K562 (cell line): ENCODE data around the gene GAPDHS.

Experiments used
- KDM1A ChIP-seq, 2 experiments: fragments of 450-650 bp; IDR thresholded peaks; 2 replicates each; pipeline ENCODE4 v1.6.1; 2016; ENCODE audit warnings: mild to moderate bottlenecking in 2 of 2
- MBD2 ChIP-seq: sonication (generic); IDR thresholded peaks from 2 replicates; pipeline ENCODE4 v1.6.1; 2016; ENCODE audit warnings: low read depth, borderline replicate concordance
- MTA1 ChIP-seq: fragments of 450-650 bp; IDR thresholded peaks from 2 replicates; pipeline ENCODE4 v1.6.1; 2017; ENCODE audit warnings: borderline replicate concordance
- POLR2A ChIP-seq: fragments of 450-650 bp; conservative IDR thresholded peaks from 2 replicates; pipeline ENCODE4 v1.6.1; 2016
- SMARCE1 ChIP-seq: fragments of 450-650 bp; IDR thresholded peaks from 2 replicates; pipeline ENCODE4 v1.7.1; 2016; ENCODE audit warnings: mild to moderate bottlenecking
- ZNF12 ChIP-seq: sonication (generic); formaldehyde crosslinking; IDR thresholded peaks from 2 replicates; pipeline ENCODE4 v1.4.0; 2020; ENCODE audit warnings: mild to moderate bottlenecking, missing genetic modification reagents
- ZNF445 ChIP-seq: fragments of 250-450 bp; sonication (Bioruptor Pico); IDR thresholded peaks from 2 replicates; pipeline ENCODE4 v1.4.0; 2020; ENCODE audit warnings: low read depth, mild to moderate bottlenecking, moderate library complexity
- TF ChIP-seq, protein P1 (sequence below): sonication (generic); formaldehyde crosslinking; IDR thresholded peaks from 2 replicates; pipeline ENCODE4 v1.9.0; 2022; ENCODE audit warnings: mild to moderate bottlenecking, missing genetic modification reagents
- TF ChIP-seq, protein P2 (sequence below), 2 experiments: fragments of 450-650 bp; formaldehyde crosslinking in 1 of 2; IDR thresholded peaks; 2 replicates each; pipeline versions ENCODE4 v1.4.0 to v1.6.1; 2014 to 2020; ENCODE audit warnings: mild to moderate bottlenecking in 2 of 2, borderline replicate concordance in 1 of 2, low read depth in 1 of 2
- TF ChIP-seq, protein P3 (sequence below): fragments of 450-650 bp; IDR thresholded peaks from 2 replicates; pipeline ENCODE4 v1.6.1; 2016; ENCODE audit warnings: low read depth, mild to moderate bottlenecking, moderate library complexity
- TF ChIP-seq, protein P4 (sequence below), 3 experiments: IDR thresholded peaks in 2 of 3; conservative IDR thresholded peaks in 1 of 3; 2 replicates each; pipeline ENCODE4 v1.5.1; 2011 to 2012; ENCODE audit warnings: low read length in 3 of 3, mild to moderate bottlenecking in 3 of 3, control low read depth in 2 of 3, improper control_type of control experiment in 1 of 3, inconsistent platforms in 1 of 3, low read depth in 1 of 3, mixed read lengths in 1 of 3, moderate library complexity in 1 of 3; ENCODE audit not compliant: insufficient read depth in 2 of 3

DNA sequence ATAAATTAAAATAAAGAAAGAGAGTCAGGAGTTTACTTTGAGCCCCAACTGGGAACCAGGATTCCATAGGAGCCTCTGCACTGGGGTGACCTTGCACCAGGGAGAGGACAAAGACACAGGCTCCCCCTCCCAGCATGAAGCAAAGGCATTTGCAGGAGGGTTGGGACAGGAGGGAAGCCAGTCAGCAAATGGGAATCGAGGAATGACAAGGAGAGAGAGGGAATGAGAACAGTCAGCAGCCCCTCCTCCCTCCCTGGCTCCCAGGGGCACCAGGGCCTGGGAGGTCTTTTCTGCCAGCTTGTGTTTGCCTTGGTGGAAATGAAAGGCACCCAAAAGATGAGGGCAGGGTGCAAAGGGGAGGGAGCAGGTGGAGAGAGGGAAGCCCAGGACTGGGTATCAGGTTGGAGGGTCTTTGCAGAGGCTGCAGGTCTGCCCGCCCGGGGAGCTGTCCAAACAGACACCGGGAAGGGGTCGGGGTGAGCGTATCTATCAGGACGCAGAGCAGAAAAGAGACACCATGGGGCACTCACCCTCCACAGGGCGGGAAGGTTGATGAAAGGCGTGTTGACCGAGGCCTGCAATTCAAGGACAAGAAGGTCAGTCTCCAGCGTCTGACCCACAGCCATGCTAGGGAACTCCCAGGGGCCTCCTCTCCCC lies 8.9 kb upstream of the GAPDHS start:
- TF ChIP-seq, protein P1, sequence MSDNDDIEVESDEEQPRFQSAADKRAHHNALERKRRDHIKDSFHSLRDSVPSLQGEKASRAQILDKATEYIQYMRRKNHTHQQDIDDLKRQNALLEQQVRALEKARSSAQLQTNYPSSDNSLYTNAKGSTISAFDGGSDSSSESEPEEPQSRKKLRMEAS (CRISPR knock-in tag) = no peak
- TF ChIP-seq, protein P2, sequence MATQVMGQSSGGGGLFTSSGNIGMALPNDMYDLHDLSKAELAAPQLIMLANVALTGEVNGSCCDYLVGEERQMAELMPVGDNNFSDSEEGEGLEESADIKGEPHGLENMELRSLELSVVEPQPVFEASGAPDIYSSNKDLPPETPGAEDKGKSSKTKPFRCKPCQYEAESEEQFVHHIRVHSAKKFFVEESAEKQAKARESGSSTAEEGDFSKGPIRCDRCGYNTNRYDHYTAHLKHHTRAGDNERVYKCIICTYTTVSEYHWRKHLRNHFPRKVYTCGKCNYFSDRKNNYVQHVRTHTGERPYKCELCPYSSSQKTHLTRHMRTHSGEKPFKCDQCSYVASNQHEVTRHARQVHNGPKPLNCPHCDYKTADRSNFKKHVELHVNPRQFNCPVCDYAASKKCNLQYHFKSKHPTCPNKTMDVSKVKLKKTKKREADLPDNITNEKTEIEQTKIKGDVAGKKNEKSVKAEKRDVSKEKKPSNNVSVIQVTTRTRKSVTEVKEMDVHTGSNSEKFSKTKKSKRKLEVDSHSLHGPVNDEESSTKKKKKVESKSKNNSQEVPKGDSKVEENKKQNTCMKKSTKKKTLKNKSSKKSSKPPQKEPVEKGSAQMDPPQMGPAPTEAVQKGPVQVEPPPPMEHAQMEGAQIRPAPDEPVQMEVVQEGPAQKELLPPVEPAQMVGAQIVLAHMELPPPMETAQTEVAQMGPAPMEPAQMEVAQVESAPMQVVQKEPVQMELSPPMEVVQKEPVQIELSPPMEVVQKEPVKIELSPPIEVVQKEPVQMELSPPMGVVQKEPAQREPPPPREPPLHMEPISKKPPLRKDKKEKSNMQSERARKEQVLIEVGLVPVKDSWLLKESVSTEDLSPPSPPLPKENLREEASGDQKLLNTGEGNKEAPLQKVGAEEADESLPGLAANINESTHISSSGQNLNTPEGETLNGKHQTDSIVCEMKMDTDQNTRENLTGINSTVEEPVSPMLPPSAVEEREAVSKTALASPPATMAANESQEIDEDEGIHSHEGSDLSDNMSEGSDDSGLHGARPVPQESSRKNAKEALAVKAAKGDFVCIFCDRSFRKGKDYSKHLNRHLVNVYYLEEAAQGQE (IDR thresholded peaks at IDR 0.05; ENCODE audit: borderline replicate concordance) = no peak
- TF ChIP-seq, protein P2 (CRISPR knock-in tag; IDR thresholded peaks at IDR 0.05; ENCODE audit: low read depth) = no peak
- TF ChIP-seq POLR2A (no peak), KDM1A (IDR thresholded peaks at IDR 0.05) (no peak), MTA1 (no peak), MBD2 (no peak), ZNF445 (no peak), ZNF12 (CRISPR knock-in tag) (no peak), SMARCE1 (no peak)
- TF ChIP-seq, protein P3, sequence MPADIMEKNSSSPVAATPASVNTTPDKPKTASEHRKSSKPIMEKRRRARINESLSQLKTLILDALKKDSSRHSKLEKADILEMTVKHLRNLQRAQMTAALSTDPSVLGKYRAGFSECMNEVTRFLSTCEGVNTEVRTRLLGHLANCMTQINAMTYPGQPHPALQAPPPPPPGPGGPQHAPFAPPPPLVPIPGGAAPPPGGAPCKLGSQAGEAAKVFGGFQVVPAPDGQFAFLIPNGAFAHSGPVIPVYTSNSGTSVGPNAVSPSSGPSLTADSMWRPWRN = no peak
- TF ChIP-seq, protein P4, sequence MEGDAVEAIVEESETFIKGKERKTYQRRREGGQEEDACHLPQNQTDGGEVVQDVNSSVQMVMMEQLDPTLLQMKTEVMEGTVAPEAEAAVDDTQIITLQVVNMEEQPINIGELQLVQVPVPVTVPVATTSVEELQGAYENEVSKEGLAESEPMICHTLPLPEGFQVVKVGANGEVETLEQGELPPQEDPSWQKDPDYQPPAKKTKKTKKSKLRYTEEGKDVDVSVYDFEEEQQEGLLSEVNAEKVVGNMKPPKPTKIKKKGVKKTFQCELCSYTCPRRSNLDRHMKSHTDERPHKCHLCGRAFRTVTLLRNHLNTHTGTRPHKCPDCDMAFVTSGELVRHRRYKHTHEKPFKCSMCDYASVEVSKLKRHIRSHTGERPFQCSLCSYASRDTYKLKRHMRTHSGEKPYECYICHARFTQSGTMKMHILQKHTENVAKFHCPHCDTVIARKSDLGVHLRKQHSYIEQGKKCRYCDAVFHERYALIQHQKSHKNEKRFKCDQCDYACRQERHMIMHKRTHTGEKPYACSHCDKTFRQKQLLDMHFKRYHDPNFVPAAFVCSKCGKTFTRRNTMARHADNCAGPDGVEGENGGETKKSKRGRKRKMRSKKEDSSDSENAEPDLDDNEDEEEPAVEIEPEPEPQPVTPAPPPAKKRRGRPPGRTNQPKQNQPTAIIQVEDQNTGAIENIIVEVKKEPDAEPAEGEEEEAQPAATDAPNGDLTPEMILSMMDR (IDR thresholded peaks at IDR 0.05 in 2 of 3, conservative IDR thresholded peaks at IDR 0.05 in 1 of 3; ENCODE audit: insufficient read depth in 2 of 3, low read depth in 1 of 3, low read length in 3 of 3) = no peak
